Measurements from ENCODE around the gene TMPRSS11E. TPM values are rescaled to one million over a fixed set of nuclear protein-coding genes. Genes with fewer than 3 reads are reported as not detected.

The TMPRSS11E gene
- total RNA-seq, 1 experiment from 2014 or later: not detected

DNA sequence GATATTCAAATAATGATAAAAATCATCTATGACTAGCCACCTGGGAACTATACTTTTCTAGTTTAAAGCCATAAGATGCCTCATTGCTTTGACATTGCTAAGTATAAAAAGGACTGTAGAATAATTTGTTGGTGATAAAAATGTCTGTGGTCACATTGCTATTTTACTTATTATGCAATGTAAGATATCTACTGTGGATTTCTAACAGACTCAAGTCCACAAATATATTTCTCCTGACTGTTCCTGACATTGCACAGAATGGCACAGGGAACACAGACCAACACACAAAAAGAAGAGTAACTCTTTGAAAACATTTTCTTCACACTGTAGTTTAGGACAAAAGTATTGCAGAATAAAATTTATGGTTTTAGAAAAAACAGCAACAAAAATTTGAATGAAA lies 2.2 kb upstream of the TMPRSS11E start:
- Histone ChIP-seq H3K4me1 (ENCODE audit: control insufficient read depth, insufficient read depth, low read length) (no peaks in the 10 kb centered on the region), H3K27me3 (ENCODE audit: control insufficient read depth, insufficient read depth, low read length) (no peaks in the 10 kb centered on the region), H3K36me3 (ENCODE audit: control insufficient read depth, insufficient read depth, low read length) (no peaks in the 10 kb centered on the region), H3K9me3 (ENCODE audit: control insufficient read depth, insufficient read depth, low read depth, low read length) (no peaks in the 10 kb centered on the region), H3K27ac (ENCODE audit: low read length) (no peak overlapping the region), H3K4me3 (ENCODE audit: low read depth in 2 of 2, low read length in 2 of 2) (no peak overlapping the region)
- no TSS peak for BruUV-seq (replicated peaks)
- in situ Hi-C loops (cut with HindIII; ENCODE audit: low pct_unique_long_range_greater_than_20kb, low sequenced_read_pairs): no loop called here
- intact Hi-C loops (cut with micrococcal nuclease; ENCODE audit: unreplicated experiment): no loop called here
- ChIA-PET POLR2A (no interaction called here), CTCF (no interaction called here)
- DNase-seq (ENCODE audit: low read depth, low spot score): no peak
- no peak for ATAC-seq
- TF ChIP-seq POLR2AphosphoS5 (IDR thresholded peaks at IDR 0.05; ENCODE audit: low read depth, low read length) (no peak), TCF7L2 (IDR thresholded peaks at IDR 0.05; ENCODE audit: low read depth, low read length) (no peak)
- TF ChIP-seq, protein P1, sequence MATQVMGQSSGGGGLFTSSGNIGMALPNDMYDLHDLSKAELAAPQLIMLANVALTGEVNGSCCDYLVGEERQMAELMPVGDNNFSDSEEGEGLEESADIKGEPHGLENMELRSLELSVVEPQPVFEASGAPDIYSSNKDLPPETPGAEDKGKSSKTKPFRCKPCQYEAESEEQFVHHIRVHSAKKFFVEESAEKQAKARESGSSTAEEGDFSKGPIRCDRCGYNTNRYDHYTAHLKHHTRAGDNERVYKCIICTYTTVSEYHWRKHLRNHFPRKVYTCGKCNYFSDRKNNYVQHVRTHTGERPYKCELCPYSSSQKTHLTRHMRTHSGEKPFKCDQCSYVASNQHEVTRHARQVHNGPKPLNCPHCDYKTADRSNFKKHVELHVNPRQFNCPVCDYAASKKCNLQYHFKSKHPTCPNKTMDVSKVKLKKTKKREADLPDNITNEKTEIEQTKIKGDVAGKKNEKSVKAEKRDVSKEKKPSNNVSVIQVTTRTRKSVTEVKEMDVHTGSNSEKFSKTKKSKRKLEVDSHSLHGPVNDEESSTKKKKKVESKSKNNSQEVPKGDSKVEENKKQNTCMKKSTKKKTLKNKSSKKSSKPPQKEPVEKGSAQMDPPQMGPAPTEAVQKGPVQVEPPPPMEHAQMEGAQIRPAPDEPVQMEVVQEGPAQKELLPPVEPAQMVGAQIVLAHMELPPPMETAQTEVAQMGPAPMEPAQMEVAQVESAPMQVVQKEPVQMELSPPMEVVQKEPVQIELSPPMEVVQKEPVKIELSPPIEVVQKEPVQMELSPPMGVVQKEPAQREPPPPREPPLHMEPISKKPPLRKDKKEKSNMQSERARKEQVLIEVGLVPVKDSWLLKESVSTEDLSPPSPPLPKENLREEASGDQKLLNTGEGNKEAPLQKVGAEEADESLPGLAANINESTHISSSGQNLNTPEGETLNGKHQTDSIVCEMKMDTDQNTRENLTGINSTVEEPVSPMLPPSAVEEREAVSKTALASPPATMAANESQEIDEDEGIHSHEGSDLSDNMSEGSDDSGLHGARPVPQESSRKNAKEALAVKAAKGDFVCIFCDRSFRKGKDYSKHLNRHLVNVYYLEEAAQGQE (IDR thresholded peaks at IDR 0.05; ENCODE audit: insufficient read depth in 1 of 2, low read depth in 2 of 2, low read length in 1 of 2): no peak
- TF ChIP-seq, protein P2, sequence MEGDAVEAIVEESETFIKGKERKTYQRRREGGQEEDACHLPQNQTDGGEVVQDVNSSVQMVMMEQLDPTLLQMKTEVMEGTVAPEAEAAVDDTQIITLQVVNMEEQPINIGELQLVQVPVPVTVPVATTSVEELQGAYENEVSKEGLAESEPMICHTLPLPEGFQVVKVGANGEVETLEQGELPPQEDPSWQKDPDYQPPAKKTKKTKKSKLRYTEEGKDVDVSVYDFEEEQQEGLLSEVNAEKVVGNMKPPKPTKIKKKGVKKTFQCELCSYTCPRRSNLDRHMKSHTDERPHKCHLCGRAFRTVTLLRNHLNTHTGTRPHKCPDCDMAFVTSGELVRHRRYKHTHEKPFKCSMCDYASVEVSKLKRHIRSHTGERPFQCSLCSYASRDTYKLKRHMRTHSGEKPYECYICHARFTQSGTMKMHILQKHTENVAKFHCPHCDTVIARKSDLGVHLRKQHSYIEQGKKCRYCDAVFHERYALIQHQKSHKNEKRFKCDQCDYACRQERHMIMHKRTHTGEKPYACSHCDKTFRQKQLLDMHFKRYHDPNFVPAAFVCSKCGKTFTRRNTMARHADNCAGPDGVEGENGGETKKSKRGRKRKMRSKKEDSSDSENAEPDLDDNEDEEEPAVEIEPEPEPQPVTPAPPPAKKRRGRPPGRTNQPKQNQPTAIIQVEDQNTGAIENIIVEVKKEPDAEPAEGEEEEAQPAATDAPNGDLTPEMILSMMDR (IDR thresholded peaks at IDR 0.05): no peak

DNA sequence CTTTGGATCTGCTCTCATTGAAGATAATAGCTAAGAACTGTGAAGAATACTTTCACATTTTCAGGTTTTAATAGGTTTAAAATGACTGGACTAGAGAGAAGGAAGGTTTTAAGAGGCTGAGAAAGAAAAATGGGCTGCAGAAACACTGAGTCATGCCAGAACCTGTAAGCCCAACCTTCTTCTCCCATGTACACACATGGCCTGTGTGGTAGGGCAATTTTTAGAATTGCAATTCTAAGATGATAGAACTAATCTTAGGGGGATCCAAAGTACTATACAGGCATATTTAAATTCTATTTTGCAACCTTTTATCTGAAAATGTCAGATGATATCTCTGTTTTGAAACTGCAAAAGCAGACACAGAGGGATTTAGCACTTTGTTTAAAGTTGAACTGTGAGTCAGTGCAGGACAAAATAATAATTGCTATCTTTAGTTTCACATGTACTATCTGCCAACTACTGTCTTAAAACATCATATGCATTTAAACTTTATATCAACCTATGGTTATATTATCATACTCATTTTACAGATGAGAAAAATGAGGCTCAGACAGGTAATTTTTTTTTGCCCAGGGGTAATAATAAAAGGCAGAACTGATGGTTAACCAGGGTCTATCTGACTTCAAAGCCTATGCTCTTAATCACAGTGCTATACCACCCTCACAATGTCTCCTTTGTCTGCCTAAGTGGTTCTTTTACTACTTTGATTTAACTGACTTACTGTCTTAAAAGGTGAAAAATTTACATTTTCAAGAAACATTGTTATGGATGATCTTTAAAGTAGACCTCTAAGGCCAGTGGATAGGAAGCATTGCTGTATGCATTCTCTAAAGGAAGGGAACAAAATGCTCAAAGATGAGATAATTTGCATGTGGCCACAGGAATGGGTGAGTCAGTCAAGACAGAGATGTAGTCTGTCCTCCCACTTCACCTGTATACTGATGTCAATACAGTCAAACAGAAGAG lies 4.3 kb downstream of the TMPRSS11E start:
- H3K27me3 ChIP-seq (ENCODE audit: control insufficient read depth, insufficient read depth, low read length): no peaks in the 10 kb centered on the region
- H3K36me3 ChIP-seq (ENCODE audit: control insufficient read depth, insufficient read depth, low read length): no peaks in the 10 kb centered on the region
- no TSS peak for BruUV-seq (replicated peaks)
- ATAC-seq (no peak), DNase-seq (ENCODE audit: low read depth, low spot score) (no peak)
- in situ Hi-C loops (cut with HindIII; ENCODE audit: low pct_unique_long_range_greater_than_20kb, low sequenced_read_pairs) (no loop called here), intact Hi-C loops (cut with micrococcal nuclease; ENCODE audit: unreplicated experiment) (no loop called here)
- no peaks in the 10 kb centered on the region for H3K4me1 ChIP-seq (ENCODE audit: control insufficient read depth, insufficient read depth, low read length)
- CTCF ChIA-PET: no interaction called here
- POLR2A ChIA-PET: no interaction called here
- TF ChIP-seq, protein P1 (IDR thresholded peaks at IDR 0.05; ENCODE audit: insufficient read depth in 1 of 2, low read depth in 2 of 2, low read length in 1 of 2): no peak
- TF ChIP-seq TCF7L2 (IDR thresholded peaks at IDR 0.05; ENCODE audit: low read depth, low read length) (no peak), SIN3A (IDR thresholded peaks at IDR 0.05; ENCODE audit: borderline replicate concordance, insufficient read depth, low read depth, low read length) (no peak), POLR2AphosphoS5 (IDR thresholded peaks at IDR 0.05; ENCODE audit: low read depth, low read length) (no peak)
- TF ChIP-seq, protein P2 (IDR thresholded peaks at IDR 0.05): no peak
- no peak overlapping the region for H3K4me3 ChIP-seq (ENCODE audit: low read depth in 2 of 2, low read length in 2 of 2)
- H3K27ac ChIP-seq (ENCODE audit: low read length): no peak overlapping the region
- no peaks in the 10 kb centered on the region for H3K9me3 ChIP-seq (ENCODE audit: control insufficient read depth, insufficient read depth, low read depth, low read length)
